ENCODE data around the gene PLXNC1.

PLXNC1 gene

GRCh38 chr12:94230357-94230905, 82.1 kb downstream of the PLXNC1 start:
- Mint-ChIP-seq H3K4me1 (peaks cover 73% of the 10 kb centered on the region), H3K27me3 (no peaks in the 10 kb centered on the region), H3K36me3 (peaks cover 69% of the 10 kb centered on the region), H3K27ac (no peak overlapping the region), H3K9me3 (no peaks in the 10 kb centered on the region), H3K4me3 (no peak overlapping the region)
- ATAC-seq: peak; percentile 51

GRCh38 chr12:94231709-94232108, 83.3 kb downstream of the PLXNC1 start:
- no peak for ATAC-seq
- no peaks in the 10 kb centered on the region for H3K9me3 Mint-ChIP-seq
- H3K36me3 Mint-ChIP-seq: peaks cover 69% of the 10 kb centered on the region
- no peaks in the 10 kb centered on the region for H3K27me3 Mint-ChIP-seq
- no peak overlapping the region for H3K4me3 Mint-ChIP-seq
- peaks cover 70% of the 10 kb centered on the region for H3K4me1 Mint-ChIP-seq
- H3K27ac Mint-ChIP-seq: peak overlapping the region; percentile 44

GRCh38 chr12:94235848-94236247, 87.5 kb downstream of the PLXNC1 start:
- no peak for ATAC-seq
- peaks cover 72% of the 10 kb centered on the region for H3K36me3 Mint-ChIP-seq
- H3K4me1 Mint-ChIP-seq: peaks cover 61% of the 10 kb centered on the region
- no peaks in the 10 kb centered on the region for H3K9me3 Mint-ChIP-seq
- H3K27me3 Mint-ChIP-seq: no peaks in the 10 kb centered on the region
- H3K4me3 Mint-ChIP-seq: no peak overlapping the region
- H3K27ac Mint-ChIP-seq: peak overlapping the region; percentile 8

GRCh38 chr12:94239332-94239993, 91.1 kb downstream of the PLXNC1 start:
- no peak for ATAC-seq
- Mint-ChIP-seq H3K4me1 (peaks cover 61% of the 10 kb centered on the region), H3K4me3 (peak overlapping the region; percentile 60), H3K36me3 (peaks cover 72% of the 10 kb centered on the region), H3K27me3 (no peaks in the 10 kb centered on the region), H3K27ac (peak overlapping the region; percentile 92), H3K9me3 (no peaks in the 10 kb centered on the region)

GRCh38 chr12:94240171-94240570, 91.8 kb downstream of the PLXNC1 start:
- Mint-ChIP-seq H3K36me3 (peaks cover 78% of the 10 kb centered on the region), H3K27me3 (no peaks in the 10 kb centered on the region), H3K4me1 (peaks cover 68% of the 10 kb centered on the region), H3K4me3 (peak overlapping the region; percentile 60), H3K27ac (peak overlapping the region; percentile 92), H3K9me3 (no peaks in the 10 kb centered on the region)
- ATAC-seq: peak; percentile 98

DNA sequence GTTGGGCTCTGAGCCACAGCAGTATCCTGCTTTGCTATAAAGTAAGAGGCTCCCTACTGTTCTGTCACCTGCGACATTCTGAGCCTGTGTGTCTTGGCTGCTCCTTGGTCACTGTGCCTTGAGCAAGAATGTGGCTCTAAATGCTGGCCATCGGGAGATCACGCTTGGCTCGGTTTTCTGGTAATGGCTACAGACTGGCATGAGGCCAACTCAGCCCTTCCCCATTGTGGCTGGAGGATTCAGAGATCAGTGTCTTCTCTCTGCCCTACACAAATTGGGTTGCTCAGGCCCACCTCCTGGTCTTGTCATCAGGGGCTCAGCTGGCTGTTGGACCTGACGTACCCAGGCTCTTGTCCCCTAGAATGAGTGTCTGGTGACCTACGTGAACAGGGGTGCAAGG, 94.5 kb downstream of the PLXNC1 start:
- ATAC-seq: no peak
- no peaks in the 10 kb centered on the region for H3K9me3 Mint-ChIP-seq
- H3K4me3 Mint-ChIP-seq: no peak overlapping the region
- H3K27me3 Mint-ChIP-seq: no peaks in the 10 kb centered on the region
- H3K4me1 Mint-ChIP-seq: peaks cover 79% of the 10 kb centered on the region
- peaks cover 75% of the 10 kb centered on the region for H3K36me3 Mint-ChIP-seq
- H3K27ac Mint-ChIP-seq: no peak overlapping the region

DNA sequence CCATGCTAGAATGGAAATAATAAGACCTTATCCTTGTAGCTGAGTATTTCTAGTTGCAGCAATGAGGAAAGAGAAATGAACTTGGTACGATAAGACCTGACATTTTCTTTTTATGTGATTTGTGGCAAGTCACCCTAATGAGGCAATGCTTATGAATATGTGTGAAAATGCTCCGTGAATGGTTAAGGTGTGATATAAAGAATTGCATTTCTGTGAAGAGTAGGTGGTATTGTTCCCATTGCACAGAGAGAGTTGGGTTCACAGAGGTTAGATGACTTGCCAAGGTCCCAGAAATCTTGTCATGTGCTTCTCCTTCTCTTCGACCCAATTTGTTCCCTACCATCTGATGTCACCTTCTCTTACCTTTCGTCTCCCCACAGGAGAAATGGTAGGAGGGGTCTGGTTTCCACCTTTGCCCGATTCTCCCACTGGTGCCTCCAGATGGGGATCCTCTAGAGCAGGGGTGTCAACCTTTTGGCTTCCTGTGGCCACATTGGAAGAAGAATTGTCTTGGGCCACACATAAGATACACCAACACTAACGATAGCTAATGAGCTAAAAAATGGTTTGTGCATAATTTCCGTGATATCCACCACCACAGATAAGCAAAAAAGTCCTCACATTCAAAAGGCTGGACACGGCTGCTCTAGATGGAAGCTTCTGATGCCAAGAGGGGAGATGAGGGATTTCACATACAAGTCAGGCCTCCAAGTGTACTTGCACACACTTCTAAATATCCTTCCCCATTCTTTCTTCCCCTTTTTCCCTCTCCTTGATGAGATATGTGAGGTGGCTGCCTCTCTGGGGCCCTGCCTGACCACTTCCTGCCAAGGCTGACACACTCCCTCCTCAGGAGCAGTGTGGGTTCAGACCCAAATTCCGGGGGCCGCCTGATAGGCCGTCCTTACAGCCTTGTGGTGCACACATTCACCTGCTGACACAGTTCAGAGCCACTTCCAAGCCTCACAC, 96.1 kb downstream of the PLXNC1 start:
- peak overlapping the region; percentile 32 for H3K4me3 Mint-ChIP-seq
- H3K36me3 Mint-ChIP-seq: peaks cover 79% of the 10 kb centered on the region
- no peaks in the 10 kb centered on the region for H3K9me3 Mint-ChIP-seq

DNA sequence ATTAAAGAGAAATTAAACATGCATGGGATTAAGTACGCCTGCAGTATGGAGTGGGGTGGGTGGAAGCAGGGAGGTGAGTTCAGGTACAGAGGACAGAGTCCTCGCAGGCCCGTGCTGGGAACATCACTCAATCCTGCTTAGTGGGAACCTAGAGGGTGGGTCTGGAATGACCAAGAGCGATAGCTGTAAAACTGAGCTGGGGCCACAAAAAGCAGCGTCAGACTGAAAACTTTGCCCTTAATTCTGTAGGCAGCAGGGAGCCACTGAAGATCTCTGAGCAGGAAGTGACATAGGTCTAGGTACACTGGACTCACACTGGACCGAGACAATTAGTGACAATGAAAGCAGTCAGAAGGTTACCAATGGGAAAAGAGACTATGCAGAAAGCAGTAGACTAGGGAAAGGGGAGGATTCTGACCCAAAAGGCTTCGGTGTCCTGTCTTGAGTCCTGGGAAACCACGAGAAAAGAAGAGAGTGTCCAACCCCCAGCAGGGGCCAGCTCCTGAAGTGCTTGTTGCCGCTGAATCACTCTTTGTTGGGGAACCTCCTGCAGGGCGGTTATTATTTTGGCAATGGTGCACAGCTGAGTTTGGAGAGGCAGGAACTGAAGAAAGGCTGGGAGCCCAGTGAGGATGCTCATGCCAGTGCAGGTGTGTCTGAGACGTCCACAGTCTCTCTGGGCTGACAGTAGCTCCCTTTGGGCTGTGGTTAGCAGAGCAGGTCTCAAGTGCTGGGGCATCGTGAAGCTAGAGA, 97.4 kb downstream of the PLXNC1 start:
- no peak for ATAC-seq
- Mint-ChIP-seq H3K27me3 (no peaks in the 10 kb centered on the region), H3K4me1 (peaks cover 53% of the 10 kb centered on the region), H3K36me3 (peaks cover 76% of the 10 kb centered on the region), H3K4me3 (no peak overlapping the region), H3K9me3 (no peaks in the 10 kb centered on the region), H3K27ac (peak overlapping the region; percentile 82)

More for the DNA sequence above, 96.1 kb downstream of the PLXNC1 start:
- H3K27me3 Mint-ChIP-seq: no peaks in the 10 kb centered on the region
- peaks cover 67% of the 10 kb centered on the region for H3K4me1 Mint-ChIP-seq
- peak overlapping the region; percentile 82 for H3K27ac Mint-ChIP-seq
- peak; percentile 74 for ATAC-seq

DNA sequence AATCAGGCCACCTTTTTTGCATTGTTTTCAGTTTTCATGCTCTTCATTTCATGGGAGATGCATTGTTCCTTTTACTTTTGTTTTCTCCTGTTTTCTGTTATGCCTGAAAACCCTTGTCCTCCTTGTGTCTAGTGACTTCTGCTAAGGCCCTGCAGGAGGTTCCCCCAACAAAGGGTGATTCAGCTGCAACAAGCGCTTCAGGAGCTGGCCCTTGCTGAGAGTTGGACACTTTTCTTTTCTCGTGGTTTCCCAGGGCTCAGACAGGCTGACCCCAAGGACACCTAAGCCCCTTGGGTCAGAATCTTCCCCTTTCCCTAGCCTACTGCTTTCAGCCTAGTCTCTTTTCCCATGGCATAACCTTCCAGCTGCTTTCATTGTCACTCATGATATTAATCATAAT, 98.9 kb downstream of the PLXNC1 start:
- Mint-ChIP-seq H3K4me1 (peaks cover 39% of the 10 kb centered on the region), H3K27me3 (no peaks in the 10 kb centered on the region), H3K36me3 (peaks cover 67% of the 10 kb centered on the region), H3K27ac (peak overlapping the region; percentile 82), H3K4me3 (no peak overlapping the region), H3K9me3 (no peaks in the 10 kb centered on the region)
- no peak for ATAC-seq

GRCh38 chr12:94248582-94248981, 100.2 kb downstream of the PLXNC1 start:
- Mint-ChIP-seq H3K36me3 (peaks cover 76% of the 10 kb centered on the region), H3K27me3 (no peaks in the 10 kb centered on the region), H3K9me3 (no peaks in the 10 kb centered on the region), H3K4me3 (no peak overlapping the region), H3K4me1 (peaks cover 36% of the 10 kb centered on the region), H3K27ac (peak overlapping the region; percentile 53)
- no peak for ATAC-seq

DNA sequence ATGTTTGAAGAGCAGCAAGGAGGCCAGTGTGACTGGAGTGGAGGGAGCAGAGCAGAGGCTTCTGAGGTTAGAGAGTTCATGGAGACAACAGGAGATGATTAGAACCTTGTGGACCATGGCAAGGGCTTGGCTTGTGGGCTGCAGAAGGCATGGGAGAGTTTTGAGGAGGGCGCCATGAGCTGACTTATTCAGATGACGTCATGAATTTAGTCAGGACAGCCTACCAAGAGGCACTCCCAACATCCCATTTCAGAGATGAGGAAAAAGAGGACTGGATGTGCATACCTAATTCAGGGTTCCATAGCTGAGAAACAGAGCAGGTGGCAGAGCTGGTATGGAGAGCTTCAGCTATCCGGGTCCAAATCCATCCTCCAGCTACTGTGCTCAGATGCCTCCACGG, 101.8 kb downstream of the PLXNC1 start:
- ATAC-seq: no peak
- peaks cover 80% of the 10 kb centered on the region for H3K36me3 Mint-ChIP-seq
- H3K4me3 Mint-ChIP-seq: no peak overlapping the region
- H3K27me3 Mint-ChIP-seq: no peaks in the 10 kb centered on the region
- no peaks in the 10 kb centered on the region for H3K9me3 Mint-ChIP-seq
- peak overlapping the region; percentile 53 for H3K27ac Mint-ChIP-seq
- peaks cover 35% of the 10 kb centered on the region for H3K4me1 Mint-ChIP-seq

- peaks cover 71% of the 10 kb centered on the region for H3K36me3 Mint-ChIP-seq
- H3K4me3 Mint-ChIP-seq: no peak overlapping the region
Measured at GRCh38 chr12:94254270-94254669, 105.9 kb downstream of the PLXNC1 start.

GRCh38 chr12:94255006-94255405, 106.6 kb downstream of the PLXNC1 start:
- H3K9me3 Mint-ChIP-seq: no peaks in the 10 kb centered on the region
- peak overlapping the region; percentile 48 for H3K27ac Mint-ChIP-seq
- peaks cover 32% of the 10 kb centered on the region for H3K4me1 Mint-ChIP-seq
- ATAC-seq: no peak
- H3K4me3 Mint-ChIP-seq: no peak overlapping the region
- no peaks in the 10 kb centered on the region for H3K27me3 Mint-ChIP-seq
- H3K36me3 Mint-ChIP-seq: peaks cover 66% of the 10 kb centered on the region

More at GRCh38 chr12:94254270-94254669, 105.9 kb downstream of the PLXNC1 start:
- Mint-ChIP-seq H3K27ac (peak overlapping the region; percentile 48), H3K27me3 (no peaks in the 10 kb centered on the region), H3K4me1 (peaks cover 32% of the 10 kb centered on the region), H3K9me3 (no peaks in the 10 kb centered on the region)
- ATAC-seq: no peak

DNA sequence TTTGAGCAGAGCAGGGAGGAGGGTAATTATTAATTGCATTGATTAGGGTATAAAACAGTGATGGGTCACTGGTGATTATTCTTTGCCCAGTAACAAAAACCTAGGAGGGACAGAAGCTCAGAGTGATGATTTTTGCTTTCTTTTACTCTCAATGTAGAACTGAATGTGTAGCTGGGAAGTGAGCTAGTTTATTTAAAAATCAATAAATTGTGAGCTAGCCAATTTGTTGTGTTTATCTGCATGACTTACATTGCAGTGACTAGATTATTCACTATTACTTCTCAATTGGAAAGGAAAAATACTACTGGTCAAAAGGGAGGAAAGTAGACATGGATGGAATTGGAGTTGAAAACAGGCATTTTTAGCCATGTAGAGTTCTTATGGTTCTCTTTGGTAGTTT, 107.1 kb downstream of the PLXNC1 start:
- H3K9me3 Mint-ChIP-seq: no peaks in the 10 kb centered on the region
- no peak for ATAC-seq
- H3K36me3 Mint-ChIP-seq: peaks cover 62% of the 10 kb centered on the region
- no peak overlapping the region for H3K4me3 Mint-ChIP-seq
- peaks cover 32% of the 10 kb centered on the region for H3K4me1 Mint-ChIP-seq
- no peaks in the 10 kb centered on the region for H3K27me3 Mint-ChIP-seq
- no peak overlapping the region for H3K27ac Mint-ChIP-seq

DNA sequence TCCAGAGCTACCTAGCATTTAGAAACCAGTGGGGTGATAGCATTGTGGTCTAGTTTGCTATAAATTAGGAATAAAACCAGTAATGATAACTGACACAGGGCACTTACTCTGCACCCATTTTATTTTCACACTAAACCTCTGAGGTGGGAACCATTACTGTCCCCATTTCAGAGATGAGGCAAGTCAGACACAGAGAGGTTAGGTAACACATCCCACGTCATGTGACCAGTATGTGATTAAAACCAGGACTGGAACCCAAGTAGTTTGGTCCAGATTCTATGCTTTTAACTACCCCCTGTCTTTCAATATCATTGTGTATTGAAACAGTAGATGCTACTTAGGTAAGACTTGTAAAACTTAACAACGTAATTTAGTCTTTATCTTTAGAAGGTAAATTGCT, 110.2 kb downstream of the PLXNC1 start:
- Mint-ChIP-seq H3K4me3 (no peak overlapping the region), H3K27me3 (no peaks in the 10 kb centered on the region), H3K4me1 (peaks cover 57% of the 10 kb centered on the region), H3K9me3 (no peaks in the 10 kb centered on the region), H3K36me3 (peaks cover 56% of the 10 kb centered on the region), H3K27ac (peak overlapping the region; percentile 90)
- no peak for ATAC-seq
